Measurements from ENCODE around the gene HTT.

Gene HTT

GRCh38 chr4:3066836-3067400 lies 7.6 kb upstream of the HTT start:
- Mint-ChIP-seq H3K36me3 (no peaks in the 10 kb centered on the region), H3K27me3 (no peaks in the 10 kb centered on the region), H3K27ac (no peak overlapping the region), H3K4me3 (no peak overlapping the region), H3K4me1 (no peaks in the 10 kb centered on the region), H3K9me3 (no peaks in the 10 kb centered on the region)

GRCh38 chr4:3067473-3068001 lies 6.9 kb upstream of the HTT start:
- Mint-ChIP-seq H3K27ac (no peak overlapping the region), H3K9me3 (no peaks in the 10 kb centered on the region), H3K4me3 (no peak overlapping the region), H3K36me3 (no peaks in the 10 kb centered on the region), H3K4me1 (no peaks in the 10 kb centered on the region), H3K27me3 (no peaks in the 10 kb centered on the region)

- no peak overlapping the region for H3K4me3 Mint-ChIP-seq
- no peaks in the 10 kb centered on the region for H3K9me3 Mint-ChIP-seq
- no peaks in the 10 kb centered on the region for H3K4me1 Mint-ChIP-seq
- H3K27ac Mint-ChIP-seq = no peak overlapping the region
- no peaks in the 10 kb centered on the region for H3K27me3 Mint-ChIP-seq
- no peaks in the 10 kb centered on the region for H3K36me3 Mint-ChIP-seq
Observed at GRCh38 chr4:3069661-3070199, 4.8 kb upstream of the HTT start.

- H3K27ac Mint-ChIP-seq = no peak overlapping the region
- no peaks in the 10 kb centered on the region for H3K27me3 Mint-ChIP-seq
- no peak overlapping the region for H3K4me3 Mint-ChIP-seq
- no peaks in the 10 kb centered on the region for H3K9me3 Mint-ChIP-seq
- peaks cover 8% of the 10 kb centered on the region for H3K4me1 Mint-ChIP-seq
- no peaks in the 10 kb centered on the region for H3K36me3 Mint-ChIP-seq
Observed at GRCh38 chr4:3070709-3071500, 3.6 kb upstream of the HTT start.

DNA sequence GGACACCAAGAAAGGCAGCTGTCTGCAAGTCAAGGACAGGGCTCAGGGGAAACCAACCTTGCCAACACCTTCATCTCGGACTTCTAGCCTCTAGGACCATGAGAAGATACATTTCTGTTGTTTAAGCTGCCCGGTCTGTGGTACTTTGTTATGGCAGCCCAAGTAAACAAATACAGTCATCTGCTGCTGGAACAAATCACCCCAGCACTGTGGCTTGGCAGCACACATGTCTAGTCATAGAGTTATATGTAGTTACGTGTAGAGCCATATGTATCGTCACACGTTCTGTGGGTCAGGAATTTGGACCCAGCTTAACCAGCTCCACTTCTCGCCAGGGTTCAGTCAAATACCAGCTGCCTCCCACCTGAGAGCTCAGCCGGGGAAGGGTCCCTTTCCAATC lies 2.7 kb upstream of the HTT start:
- Mint-ChIP-seq H3K9me3 (no peaks in the 10 kb centered on the region), H3K27ac (no peak overlapping the region), H3K27me3 (no peaks in the 10 kb centered on the region), H3K36me3 (no peaks in the 10 kb centered on the region), H3K4me3 (no peak overlapping the region), H3K4me1 (peaks cover 15% of the 10 kb centered on the region)

DNA sequence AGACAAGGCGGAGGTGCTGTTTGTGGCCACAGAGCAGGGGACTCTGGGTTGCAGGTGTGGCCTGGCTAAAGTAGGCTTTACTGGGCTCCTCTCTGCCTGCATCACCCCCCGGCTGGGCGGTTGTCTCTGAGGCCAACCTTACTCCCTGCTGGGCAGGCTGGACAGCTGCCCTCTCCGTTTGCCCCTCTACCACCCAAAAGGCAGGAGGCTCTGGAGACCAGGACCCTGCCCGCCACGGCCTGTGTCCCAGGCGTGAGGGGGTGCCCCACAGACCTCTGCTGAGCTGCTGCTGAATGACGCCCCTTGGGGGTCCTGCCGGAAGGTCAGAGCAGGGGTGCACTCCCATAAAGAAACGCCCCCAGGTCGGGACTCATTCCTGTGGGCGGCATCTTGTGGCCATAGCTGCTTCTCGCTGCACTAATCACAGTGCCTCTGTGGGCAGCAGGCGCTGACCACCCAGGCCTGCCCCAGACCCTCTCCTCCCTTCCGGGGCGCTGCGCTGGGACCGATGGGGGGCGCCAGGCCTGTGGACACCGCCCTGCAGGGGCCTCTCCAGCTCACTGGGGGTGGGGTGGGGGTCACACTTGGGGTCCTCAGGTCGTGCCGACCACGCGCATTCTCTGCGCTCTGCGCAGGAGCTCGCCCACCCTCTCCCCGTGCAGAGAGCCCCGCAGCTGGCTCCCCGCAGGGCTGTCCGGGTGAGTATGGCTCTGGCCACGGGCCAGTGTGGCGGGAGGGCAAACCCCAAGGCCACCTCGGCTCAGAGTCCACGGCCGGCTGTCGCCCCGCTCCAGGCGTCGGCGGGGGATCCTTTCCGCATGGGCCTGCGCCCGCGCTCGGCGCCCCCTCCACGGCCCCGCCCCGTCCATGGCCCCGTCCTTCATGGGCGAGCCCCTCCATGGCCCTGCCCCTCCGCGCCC lies 1.1 kb upstream of the HTT start:
- Mint-ChIP-seq H3K9me3 (no peaks in the 10 kb centered on the region), H3K4me3 (no peak overlapping the region), H3K36me3 (no peaks in the 10 kb centered on the region), H3K27me3 (no peaks in the 10 kb centered on the region), H3K27ac (no peak overlapping the region), H3K4me1 (peaks cover 26% of the 10 kb centered on the region)

DNA sequence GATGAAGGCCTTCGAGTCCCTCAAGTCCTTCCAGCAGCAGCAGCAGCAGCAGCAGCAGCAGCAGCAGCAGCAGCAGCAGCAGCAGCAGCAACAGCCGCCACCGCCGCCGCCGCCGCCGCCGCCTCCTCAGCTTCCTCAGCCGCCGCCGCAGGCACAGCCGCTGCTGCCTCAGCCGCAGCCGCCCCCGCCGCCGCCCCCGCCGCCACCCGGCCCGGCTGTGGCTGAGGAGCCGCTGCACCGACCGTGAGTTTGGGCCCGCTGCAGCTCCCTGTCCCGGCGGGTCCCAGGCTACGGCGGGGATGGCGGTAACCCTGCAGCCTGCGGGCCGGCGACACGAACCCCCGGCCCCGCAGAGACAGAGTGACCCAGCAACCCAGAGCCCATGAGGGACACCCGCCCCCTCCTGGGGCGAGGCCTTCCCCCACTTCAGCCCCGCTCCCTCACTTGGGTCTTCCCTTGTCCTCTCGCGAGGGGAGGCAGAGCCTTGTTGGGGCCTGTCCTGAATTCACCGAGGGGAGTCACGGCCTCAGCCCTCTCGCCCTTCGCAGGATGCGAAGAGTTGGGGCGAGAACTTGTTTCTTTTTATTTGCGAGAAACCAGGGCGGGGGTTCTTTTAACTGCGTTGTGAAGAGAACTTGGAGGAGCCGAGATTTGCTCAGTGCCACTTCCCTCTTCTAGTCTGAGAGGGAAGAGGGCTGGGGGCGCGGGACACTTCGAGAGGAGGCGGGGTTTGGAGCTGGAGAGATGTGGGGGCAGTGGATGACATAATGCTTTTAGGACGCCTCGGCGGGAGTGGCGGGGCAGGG lies 568 bp downstream of the HTT start:
- H3K27ac Mint-ChIP-seq = peak overlapping the region; percentile 88
- peaks cover 2% of the 10 kb centered on the region for H3K36me3 Mint-ChIP-seq
- no peaks in the 10 kb centered on the region for H3K9me3 Mint-ChIP-seq
- H3K27me3 Mint-ChIP-seq = no peaks in the 10 kb centered on the region
- H3K4me1 Mint-ChIP-seq = peaks cover 36% of the 10 kb centered on the region
- peak overlapping the region; percentile 92 for H3K4me3 Mint-ChIP-seq

DNA sequence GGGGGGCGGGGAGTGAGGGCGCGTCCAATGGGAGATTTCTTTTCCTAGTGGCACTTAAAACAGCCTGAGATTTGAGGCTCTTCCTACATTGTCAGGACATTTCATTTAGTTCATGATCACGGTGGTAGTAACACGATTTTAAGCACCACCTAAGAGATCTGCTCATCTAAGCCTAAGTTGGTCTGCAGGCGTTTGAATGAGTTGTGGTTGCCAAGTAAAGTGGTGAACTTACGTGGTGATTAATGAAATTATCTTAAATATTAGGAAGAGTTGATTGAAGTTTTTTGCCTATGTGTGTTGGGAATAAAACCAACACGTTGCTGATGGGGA lies 1.1 kb downstream of the HTT start:
- peak overlapping the region; percentile 92 for H3K4me3 Mint-ChIP-seq
- peak overlapping the region; percentile 88 for H3K27ac Mint-ChIP-seq
- peaks cover 2% of the 10 kb centered on the region for H3K36me3 Mint-ChIP-seq
- H3K4me1 Mint-ChIP-seq = peaks cover 42% of the 10 kb centered on the region
- no peaks in the 10 kb centered on the region for H3K27me3 Mint-ChIP-seq
- no peaks in the 10 kb centered on the region for H3K9me3 Mint-ChIP-seq

DNA sequence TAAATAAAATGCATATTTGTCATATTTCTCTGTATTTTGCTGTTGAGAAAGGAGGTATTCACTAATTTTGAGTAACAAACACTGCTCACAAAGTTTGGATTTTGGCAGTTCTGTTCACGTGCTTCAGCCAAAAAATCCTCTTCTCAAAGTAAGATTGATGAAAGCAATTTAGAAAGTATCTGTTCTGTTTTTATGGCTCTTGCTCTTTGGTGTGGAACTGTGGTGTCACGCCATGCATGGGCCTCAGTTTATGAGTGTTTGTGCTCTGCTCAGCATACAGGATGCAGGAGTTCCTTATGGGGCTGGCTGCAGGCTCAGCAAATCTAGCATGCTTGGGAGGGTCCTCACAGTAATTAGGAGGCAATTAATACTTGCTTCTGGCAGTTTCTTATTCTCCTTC lies 3.3 kb downstream of the HTT start:
- H3K4me3 Mint-ChIP-seq = peak overlapping the region; percentile 37
- H3K27me3 Mint-ChIP-seq = no peaks in the 10 kb centered on the region
- H3K9me3 Mint-ChIP-seq = no peaks in the 10 kb centered on the region
- H3K27ac Mint-ChIP-seq = peak overlapping the region; percentile 49
- peaks cover 60% of the 10 kb centered on the region for H3K4me1 Mint-ChIP-seq
- H3K36me3 Mint-ChIP-seq = peaks cover 2% of the 10 kb centered on the region

DNA sequence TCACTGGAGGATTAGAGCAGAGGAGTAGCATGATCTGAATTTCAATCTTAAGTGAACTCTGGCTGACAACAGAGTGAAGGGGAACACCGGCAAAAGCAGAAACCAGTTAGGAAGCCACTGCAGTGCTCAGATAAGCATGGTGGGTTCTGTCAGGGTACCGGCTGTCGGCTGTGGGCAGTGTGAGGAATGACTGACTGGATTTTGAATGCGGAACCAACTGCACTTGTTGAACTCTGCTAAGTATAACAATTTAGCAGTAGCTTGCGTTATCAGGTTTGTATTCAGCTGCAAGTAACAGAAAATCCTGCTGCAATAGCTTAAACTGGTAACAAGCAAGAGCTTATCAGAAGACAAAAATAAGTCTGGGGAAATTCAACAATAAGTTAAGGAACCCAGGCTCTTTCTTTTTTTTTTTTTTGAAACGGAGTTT lies 5.2 kb downstream of the HTT start:
- Mint-ChIP-seq H3K9me3 (no peaks in the 10 kb centered on the region), H3K36me3 (peaks cover 4% of the 10 kb centered on the region), H3K4me1 (peaks cover 72% of the 10 kb centered on the region), H3K27me3 (no peaks in the 10 kb centered on the region), H3K27ac (no peak overlapping the region), H3K4me3 (no peak overlapping the region)

DNA sequence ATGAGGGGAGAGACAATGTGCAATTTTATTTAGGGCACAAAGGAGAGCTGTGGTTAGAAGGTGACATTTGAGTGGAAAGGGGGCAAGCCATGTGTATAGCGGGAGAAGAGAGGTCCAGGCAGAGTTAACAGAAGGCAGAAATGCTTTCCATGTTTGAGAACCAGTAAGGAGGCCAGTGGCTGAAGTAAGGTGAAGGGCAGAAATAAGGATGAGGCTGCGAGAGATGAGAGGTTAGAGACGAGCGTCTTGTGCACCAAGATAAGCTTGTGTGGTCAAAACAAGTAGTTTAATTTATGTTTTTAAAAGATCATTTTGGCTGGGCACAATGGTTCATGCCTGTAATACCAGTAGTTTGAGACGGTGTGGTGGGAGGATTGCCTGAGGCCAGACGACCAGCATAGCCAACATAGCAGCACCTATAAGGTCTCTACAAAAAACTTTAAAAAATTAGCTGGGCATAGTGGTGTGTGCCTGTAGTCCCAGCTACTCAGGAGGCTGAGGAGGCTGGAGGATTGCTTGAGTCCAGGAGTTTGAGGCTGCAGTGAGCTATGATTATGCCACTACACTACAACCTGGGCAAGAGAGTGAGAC lies 8.5 kb downstream of the HTT start:
- peaks cover 67% of the 10 kb centered on the region for H3K4me1 Mint-ChIP-seq
- H3K36me3 Mint-ChIP-seq = peaks cover 8% of the 10 kb centered on the region
- no peak overlapping the region for H3K27ac Mint-ChIP-seq
- no peak overlapping the region for H3K4me3 Mint-ChIP-seq
- H3K9me3 Mint-ChIP-seq = no peaks in the 10 kb centered on the region
- H3K27me3 Mint-ChIP-seq = no peaks in the 10 kb centered on the region

DNA sequence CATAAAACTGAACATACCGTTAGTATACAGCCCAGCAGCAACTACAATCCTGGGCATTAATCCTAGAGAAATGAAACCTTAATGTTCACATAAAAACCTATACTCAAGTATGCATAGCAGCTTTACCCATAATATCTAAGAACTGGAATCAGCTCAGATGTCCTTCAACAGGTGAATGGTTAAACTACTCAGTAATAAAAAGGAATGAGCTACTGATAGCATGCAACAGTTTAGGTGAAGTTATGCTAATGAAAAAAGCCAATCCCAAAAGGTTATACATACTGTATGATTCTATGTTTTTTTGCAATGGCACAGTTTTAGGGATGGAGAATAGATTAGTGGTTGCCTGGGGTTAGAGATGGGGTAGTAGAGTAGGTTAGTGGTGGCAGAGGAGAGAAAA lies 9.3 kb downstream of the HTT start:
- H3K36me3 Mint-ChIP-seq = peaks cover 12% of the 10 kb centered on the region
- no peaks in the 10 kb centered on the region for H3K27me3 Mint-ChIP-seq
- H3K4me3 Mint-ChIP-seq = no peak overlapping the region
- H3K27ac Mint-ChIP-seq = peak overlapping the region; percentile 24
- no peaks in the 10 kb centered on the region for H3K9me3 Mint-ChIP-seq
- H3K4me1 Mint-ChIP-seq = peaks cover 64% of the 10 kb centered on the region

GRCh38 chr4:3085948-3086670 lies 11.6 kb downstream of the HTT start:
- Mint-ChIP-seq H3K27me3 (no peaks in the 10 kb centered on the region), H3K36me3 (peaks cover 14% of the 10 kb centered on the region), H3K4me3 (peak overlapping the region; percentile 16), H3K27ac (peak overlapping the region; percentile 89), H3K9me3 (no peaks in the 10 kb centered on the region), H3K4me1 (peaks cover 51% of the 10 kb centered on the region)

GRCh38 chr4:3087115-3087797 lies 12.8 kb downstream of the HTT start:
- H3K27me3 Mint-ChIP-seq = no peaks in the 10 kb centered on the region
- H3K27ac Mint-ChIP-seq = peak overlapping the region; percentile 43
- H3K36me3 Mint-ChIP-seq = peaks cover 14% of the 10 kb centered on the region
- H3K9me3 Mint-ChIP-seq = no peaks in the 10 kb centered on the region
- H3K4me3 Mint-ChIP-seq = no peak overlapping the region
- H3K4me1 Mint-ChIP-seq = peaks cover 49% of the 10 kb centered on the region
